Stimulated activated CD4-positive, alpha-beta T cell treated with anti-CD3 and anti-CD28 coated beads, Interleukin-1b, Interleukin-23, amount 100 ng/mL, for 24 hours (primary cell): ENCODE results near the gene NPHP4.

Source experiments
- DNase-seq, 4 experiments: peaks; one replicate each; pipeline ENCODE4 v3.0.0-alpha.2; 2020; ENCODE audit warnings: low read depth in 4 of 4, low spot score in 1 of 4

The NPHP4 gene

DNA sequence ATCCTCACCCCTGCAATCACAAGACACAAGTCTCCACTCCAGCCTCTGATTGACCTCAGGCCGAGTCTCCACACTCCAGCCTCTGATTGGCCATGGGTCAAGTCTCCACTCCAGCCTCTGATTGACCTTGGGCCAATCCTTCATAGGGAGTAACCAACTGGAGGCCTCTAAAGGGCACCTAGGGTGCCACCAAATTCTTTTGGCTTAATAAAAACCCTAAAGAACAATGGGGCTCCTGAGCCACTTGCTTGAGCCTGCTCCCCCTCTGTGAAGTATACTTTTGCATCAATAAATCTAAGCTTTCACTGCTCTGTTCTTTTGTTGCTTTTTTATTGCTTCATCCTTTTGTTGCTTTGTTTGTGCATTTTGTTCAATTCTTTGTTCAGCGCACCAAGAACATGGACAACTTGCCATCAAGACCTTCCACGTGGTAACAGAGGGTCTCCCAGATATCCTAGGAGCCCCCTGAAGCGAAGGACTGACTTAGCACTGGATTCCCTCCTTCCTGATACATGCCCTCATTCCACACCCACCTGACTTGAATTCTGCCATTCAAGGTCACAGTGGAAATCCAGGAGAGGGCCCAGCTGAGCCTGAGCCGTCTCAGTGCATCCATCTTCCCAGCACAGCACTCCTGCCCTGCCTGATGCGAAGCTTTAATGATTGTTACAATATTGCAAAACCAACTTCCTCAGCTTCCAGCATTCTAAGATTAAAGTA, 152.9 kb downstream of the NPHP4 start:
- DNase-seq, result no peak

- DNase-seq, result no peak
These were observed 154.1 kb downstream of the NPHP4 start for GRCh38 chr1:5837976-5838653.

DNA sequence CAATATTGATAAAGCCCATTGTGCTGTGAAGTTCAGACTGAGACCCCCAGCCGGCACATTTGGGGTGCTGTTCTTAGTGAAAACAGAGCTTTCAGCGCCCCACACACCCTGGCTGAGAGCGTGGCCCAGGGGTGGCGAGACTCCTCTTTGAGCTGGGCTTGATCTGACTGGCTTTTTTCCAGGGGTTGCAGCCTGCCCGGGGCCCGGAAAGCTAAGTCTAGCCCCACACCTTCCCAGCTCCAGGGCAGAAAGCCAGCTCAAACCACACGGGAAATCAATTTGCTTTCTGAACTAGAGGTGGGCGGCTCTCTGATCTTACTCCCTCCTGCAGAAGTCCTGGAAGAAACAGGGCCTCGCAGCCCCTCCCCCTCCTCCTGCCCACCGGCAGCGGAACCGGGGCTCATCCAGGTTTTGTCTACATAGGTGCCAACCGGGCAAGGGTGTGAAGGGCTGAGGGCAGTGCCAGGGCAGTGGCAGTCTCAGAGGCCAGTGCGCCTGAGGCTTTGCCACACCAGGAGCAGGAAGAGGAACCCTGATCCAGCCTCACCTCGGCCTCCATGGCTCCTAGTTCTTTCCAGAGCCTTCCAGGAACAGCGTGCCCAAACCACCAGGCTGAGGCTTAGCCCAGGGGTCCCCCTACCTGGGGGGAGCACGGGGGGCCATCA, 155.3 kb downstream of the NPHP4 start:
- no peak for DNase-seq

- DNase-seq, result no peak
These were observed 157.1 kb downstream of the NPHP4 start for GRCh38 chr1:5835179-5835562.

DNA sequence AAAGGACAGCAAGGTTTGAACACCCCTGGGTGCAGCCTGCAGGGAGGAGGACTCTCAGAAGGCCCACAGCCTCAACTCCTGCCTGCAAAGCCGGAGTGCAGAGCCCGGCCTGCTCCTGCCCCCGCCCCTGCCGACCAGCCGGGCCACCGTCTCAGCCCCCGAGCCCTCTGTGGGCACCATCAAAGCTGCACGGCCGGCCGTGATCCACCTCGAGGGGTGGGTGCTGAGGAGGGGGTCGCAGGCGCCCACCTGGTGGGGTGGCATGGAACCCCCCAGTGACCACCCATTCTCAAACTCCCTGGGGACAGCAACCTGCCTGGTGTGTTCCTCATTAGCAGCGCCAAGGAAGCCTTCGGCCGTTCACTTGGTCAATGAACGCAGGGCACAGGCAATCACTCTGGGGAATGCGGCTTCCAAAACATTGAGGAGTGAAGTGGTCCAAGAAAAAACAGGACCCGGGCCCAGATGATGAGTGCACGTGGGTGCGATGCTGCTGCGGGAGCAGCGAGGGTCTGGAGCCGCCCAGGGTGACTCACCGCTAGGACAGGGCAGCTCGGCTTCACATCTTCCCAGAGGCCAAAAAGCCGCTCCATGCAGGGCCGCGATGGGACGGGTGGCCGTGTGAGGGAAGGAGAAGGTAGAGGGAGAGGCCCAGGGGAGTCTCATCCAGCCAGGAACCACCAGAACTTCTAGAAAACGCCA, 157.6 kb downstream of the NPHP4 start:
- DNase-seq, result no peak

- DNase-seq, result no peak
These were observed 158.3 kb downstream of the NPHP4 start for GRCh38 chr1:5833911-5834310.

DNA sequence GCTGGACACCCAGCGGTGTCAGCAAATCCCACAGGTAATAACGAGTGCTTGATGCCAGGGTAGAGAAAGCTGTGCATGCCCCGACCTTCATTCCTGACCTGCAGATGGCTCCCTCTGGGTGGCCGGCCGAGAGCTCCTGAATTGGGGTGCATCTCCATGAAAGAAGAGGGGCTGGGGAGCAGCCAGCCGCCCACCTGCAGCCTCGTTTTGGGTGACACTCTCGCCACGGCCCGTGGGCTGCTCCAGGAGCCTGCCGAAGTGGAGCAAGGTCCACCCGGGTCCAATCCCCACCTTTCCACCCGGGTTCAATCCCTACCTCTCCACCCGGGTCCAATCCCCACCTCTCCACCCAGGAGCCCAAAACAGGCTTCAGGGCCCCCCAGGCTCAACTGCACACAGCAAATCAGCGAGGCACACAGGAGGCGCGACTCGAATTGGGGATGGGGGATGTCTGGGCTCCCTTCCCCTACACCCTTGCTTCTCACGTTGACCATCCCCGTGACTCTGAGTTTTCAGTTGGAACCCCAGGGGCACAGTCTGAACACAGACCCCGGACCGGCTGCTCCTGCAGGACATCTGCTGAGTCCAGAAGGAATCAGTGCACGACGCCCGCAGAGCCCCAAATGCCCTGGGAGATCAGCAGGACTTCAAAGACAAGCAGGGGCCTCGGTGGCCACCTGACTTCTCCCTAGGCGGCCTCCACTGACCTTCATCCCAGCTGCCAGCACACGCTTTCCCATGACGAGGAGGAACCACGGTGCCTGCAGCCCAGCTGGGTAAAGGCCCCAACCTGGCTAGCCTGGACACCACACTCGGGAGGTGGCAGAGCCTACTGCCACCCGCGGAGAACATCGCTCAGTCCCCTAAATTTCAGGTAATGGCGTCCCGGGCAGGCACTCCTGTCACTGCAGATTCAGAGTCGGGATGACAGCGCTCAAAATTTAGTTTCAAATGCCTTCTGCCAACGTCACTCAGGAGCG, 159.0 kb downstream of the NPHP4 start:
- DNase-seq, result no peak

GRCh38 chr1:5831600-5832335, 160.5 kb downstream of the NPHP4 start:
- no peak for DNase-seq

DNA sequence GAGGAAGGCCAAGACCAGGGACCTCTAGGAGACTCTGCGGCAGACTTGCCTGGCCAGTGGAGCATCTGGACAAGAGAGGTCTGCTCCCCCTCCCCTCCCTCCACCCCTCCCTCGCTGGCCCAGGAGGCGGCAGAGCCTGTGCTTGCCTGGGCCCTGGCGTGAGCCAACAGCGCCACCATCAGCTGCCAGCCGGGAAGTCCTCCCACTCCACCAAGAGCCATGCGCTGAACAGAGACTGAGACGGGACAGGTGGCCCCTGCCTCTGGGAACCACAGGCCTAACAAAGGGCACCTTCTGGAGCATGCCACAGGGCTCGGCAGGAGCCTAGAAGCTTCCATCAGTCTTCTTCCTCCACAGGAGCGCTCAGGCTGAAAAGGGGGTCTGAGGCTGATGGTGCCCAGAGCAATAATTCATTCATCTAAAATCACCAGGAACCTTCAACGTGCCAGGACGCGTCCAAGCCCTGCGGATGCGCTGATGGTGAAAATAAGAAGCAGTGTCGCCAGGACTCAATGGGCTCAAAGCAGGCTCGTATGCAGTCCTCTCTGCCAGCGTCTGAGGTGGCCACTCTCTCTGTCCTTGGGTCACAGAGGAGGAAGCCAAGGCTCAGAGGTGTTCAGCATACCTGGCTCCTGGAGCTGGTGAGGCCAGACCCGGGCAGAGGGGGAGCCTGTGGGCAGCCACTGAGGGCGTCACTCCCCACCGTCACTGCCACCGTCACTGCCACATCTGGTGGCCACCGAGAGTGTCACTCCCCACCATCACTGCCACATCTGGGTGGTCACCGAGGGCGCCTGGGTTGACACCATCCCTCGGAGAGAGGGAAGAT, 161.2 kb downstream of the NPHP4 start:
- DNase-seq, result no peak

DNA sequence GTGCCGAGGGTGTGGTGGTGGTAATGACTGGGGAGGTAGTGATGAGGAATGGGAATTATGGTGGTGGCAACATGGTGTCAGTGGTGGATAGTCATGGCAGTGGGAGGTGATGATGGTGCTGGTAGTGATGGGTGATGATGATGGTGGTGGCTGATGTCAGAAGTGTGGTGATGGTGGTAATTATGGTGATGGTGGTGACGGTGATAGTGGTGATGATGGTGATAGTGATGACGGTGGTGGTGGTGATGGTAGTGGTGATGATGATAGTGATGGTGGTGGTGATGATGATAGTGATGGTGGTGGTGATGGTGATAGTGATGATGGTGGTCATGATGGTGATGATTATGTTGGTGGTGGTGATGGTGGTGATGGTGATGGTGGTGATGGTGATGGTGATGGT, 162.8 kb downstream of the NPHP4 start:
- DNase-seq, result no peak

DNA sequence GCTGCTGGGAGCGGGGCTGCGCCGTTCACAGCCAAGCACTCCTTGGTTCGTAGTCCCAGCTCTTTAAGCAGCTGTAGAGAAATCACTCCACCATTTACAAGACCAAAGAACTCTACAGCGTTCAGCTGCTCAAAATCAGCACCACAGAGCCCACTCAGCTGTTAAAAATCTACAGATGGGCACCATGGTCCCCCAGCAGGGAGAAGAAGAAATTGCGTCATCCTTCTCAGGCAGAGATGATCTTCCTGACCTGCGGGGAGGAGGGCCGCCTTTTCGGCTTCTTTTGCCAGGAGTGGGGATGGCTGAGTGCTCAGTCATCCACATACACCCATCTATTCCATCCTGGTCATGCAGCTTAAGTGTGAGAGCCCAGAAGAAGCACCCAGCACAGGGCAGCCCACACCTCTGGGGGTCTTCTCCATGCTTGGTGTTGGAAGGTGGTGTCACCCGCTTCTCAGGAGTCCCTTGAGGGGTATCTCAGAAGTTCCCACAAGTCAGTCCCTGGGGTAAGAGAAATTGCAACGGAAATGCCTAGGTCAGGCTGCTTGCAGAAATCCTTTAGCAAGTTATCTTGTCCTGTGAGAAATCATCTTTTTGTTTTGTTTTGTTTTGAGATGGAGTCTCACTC, 163.8 kb downstream of the NPHP4 start:
- no peak for DNase-seq

- no peak for DNase-seq
These were observed 164.7 kb downstream of the NPHP4 start for GRCh38 chr1:5827516-5827915.

GRCh38 chr1:5826601-5827000, 165.6 kb downstream of the NPHP4 start:
- no peak for DNase-seq

DNA sequence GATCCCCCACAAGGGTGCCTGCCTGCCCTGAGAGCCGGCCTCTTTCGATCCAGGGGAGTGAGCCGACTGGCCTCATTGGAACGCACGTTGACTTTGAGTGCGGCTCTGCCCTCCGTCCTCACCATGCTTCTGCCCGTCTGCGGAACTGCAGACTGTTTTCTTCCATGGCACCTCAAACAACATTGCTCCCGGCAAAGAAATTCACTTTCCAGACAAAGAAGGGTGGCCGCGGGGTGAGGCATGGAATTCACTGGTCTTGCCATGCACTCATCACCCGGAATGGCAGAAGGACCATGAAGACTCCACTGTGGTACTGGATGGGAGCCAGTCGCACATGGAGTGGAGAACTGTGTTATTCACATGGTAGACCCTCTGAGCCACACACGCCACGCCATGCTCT, 169.5 kb downstream of the NPHP4 start:
- no peak for DNase-seq

DNA sequence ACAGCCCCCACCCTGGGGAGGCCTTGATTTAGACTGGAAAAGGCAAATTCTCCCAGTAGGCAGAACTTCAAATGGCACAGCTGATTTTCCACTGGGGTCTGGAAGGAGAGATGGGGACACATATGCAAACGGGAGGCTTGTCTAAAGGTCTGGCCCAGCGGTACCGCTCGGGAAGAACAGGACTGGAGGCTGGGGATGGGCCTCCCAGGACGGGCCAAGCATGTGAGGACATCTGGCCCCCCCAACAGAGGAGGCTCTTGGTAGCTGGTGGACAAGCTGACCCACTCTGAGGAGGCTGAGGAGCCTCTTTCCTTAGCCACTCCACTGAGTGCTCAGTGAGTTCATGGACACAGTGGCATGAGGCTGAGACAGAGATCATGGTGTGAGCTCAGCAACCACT, 170.0 kb downstream of the NPHP4 start:
- DNase-seq, result no peak

DNA sequence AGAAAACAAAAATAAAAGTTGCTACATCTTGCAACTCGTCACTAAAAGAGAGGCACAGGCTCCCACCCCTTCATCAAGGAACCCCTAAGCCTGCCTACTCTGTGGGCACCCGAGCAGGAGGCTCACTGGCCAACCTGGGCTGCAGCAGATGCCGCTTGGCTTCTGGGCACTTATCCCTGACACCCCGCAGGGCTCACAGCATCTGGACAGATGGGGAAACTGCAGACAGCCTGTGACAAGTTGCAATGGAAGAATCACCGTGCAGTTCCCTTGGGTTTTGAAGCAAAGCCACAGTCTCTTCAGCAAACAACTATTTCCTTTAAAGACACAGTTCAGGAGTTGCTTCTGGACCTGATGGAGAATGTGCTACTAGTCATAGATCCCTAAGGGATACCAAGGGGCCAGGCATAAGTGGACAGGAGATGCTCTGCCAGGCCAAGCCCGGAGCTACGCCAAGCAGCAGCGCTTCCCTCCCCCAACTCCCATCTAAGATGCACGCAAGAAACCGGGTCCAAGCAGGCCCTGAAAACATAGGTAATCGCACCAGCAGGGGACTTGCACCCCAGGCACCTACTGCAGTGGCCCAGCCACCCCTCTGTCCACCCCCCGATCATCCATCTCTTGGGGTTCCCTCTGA, 170.6 kb downstream of the NPHP4 start:
- no peak for DNase-seq

DNA sequence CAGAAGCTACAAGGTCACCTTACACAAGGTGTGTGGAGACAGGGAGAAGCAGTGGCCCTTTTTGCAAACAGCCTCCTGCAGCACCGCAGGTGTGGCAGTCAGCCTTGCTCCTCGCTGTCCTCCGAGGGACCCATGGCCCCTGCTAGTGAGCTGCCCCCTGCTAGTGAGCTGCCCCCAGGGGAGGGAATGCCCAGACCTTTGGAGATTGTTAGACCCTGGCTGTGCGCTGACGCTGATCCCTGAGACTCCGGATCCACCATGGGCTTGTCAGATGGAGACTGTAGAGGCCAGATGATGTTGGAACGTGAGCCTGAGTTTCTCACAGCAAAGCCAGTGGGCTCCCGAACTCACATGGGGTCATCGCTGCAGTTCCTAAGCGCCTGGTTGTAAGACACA, 172.2 kb downstream of the NPHP4 start:
- no peak for DNase-seq

GRCh38 chr1:5819391-5820025, 172.7 kb downstream of the NPHP4 start:
- no peak for DNase-seq
